GM23248 (cell line): Measurements from ENCODE around the gene STKLD1. TPM values are rescaled to one million over a fixed set of nuclear protein-coding genes. Genes with fewer than 3 reads are reported as not detected.

Source experiments
- DNase-seq: peaks from one replicate; pipeline ENCODE4 v3.0.0-alpha.2; 2015
- H2AFZ ChIP-seq: fragments of 200-600 bp; sonication (generic); 2 replicates; pipeline ENCODE4 v1.6.1; 2016; ENCODE audit warnings: antibody characterized with exemption
- H3F3A ChIP-seq: fragments of 200-600 bp; sonication (generic); 2 replicates; pipeline ENCODE4 v1.6.1; 2016; ENCODE audit warnings: mild to moderate bottlenecking, antibody characterized with exemption, mixed run types; ENCODE audit not compliant: insufficient read depth
- H3K27ac ChIP-seq: fragments of 200-600 bp; sonication (generic); 2 replicates; pipeline ENCODE4 v1.5.1; 2016; ENCODE audit warnings: mild to moderate bottlenecking
- H3K27me3 ChIP-seq: fragments of 200-600 bp; sonication (generic); replicated peaks from 2 replicates; pipeline ENCODE4 v1.6.1; 2016; ENCODE audit warnings: mild to moderate bottlenecking; ENCODE audit not compliant: insufficient read depth
- H3K36me3 ChIP-seq: fragments of 200-600 bp; sonication (generic); 2 replicates; pipeline ENCODE4 v1.6.1; 2016; ENCODE audit warnings: low read depth, mild to moderate bottlenecking
- H3K4me1 ChIP-seq: fragments of 200-600 bp; sonication (generic); 2 replicates; pipeline ENCODE4 v1.6.1; 2016; ENCODE audit warnings: mild to moderate bottlenecking; ENCODE audit not compliant: insufficient read depth
- H3K4me2 ChIP-seq: fragments of 200-600 bp; sonication (generic); one replicate; pipeline ENCODE4 v1.6.1; 2016; ENCODE audit warnings: mild to moderate bottlenecking; ENCODE audit not compliant: unreplicated experiment
- H3K4me3 ChIP-seq: fragments of 200-600 bp; sonication (generic); 2 replicates; pipeline ENCODE4 v1.5.1; 2016; ENCODE audit warnings: mild to moderate bottlenecking
- H3K79me2 ChIP-seq: fragments of 200-600 bp; sonication (generic); 2 replicates; pipeline ENCODE4 v1.6.1; 2016; ENCODE audit warnings: mild to moderate bottlenecking; ENCODE audit not compliant: insufficient read depth
- H3K9ac ChIP-seq: fragments of 200-600 bp; sonication (generic); 2 replicates; pipeline ENCODE4 v1.6.1; 2016; ENCODE audit warnings: mild to moderate bottlenecking
- H3K9me2 ChIP-seq: fragments of 200-600 bp; sonication (generic); 2 replicates; pipeline ENCODE4 v1.6.1; 2016; ENCODE audit warnings: mixed run types, mild to moderate bottlenecking, moderate library complexity; ENCODE audit not compliant: insufficient read depth
- H3K9me3 ChIP-seq: fragments of 200-600 bp; sonication (generic); one replicate; pipeline ENCODE4 v1.6.1; 2017; ENCODE audit warnings: low read depth
- H4K20me1 ChIP-seq: fragments of 200-600 bp; sonication (generic); 2 replicates; pipeline ENCODE4 v1.6.0; 2016; ENCODE audit not compliant: insufficient read depth
- EZH2 ChIP-seq: fragments of 200-600 bp; sonication (generic); IDR thresholded peaks from 2 replicates; pipeline ENCODE4 v1.6.1; 2018; ENCODE audit warnings: antibody characterized with exemption, mild to moderate bottlenecking; ENCODE audit not compliant: insufficient read depth, poor library complexity, severe bottlenecking
- EZH2phosphoT487 ChIP-seq: fragments of 200-600 bp; sonication (generic); IDR thresholded peaks from 2 replicates; pipeline ENCODE4 v1.6.1; 2018; ENCODE audit warnings: antibody characterized with exemption, moderate library complexity, mild to moderate bottlenecking, low read depth; ENCODE audit not compliant: insufficient read depth
- WGBS, 2 experiments: methylation state at CpG; one replicate each; pipeline ENCODE4 v1.1.6; 2015 to 2017; ENCODE audit warnings: low lambda C conversion rate in 2 of 2, low coverage in 1 of 2; ENCODE audit errors: missing lambda C conversion rate in 2 of 2; 5-methylcytosine and 5-hydroxymethylcytosine counted together
- in situ Hi-C: fragments of 300-500 bp; cut with MboI; formaldehyde crosslinking; loops from 2 replicates; pipeline ENCODE4 v1.15.0; 2020
- polyA plus RNA-seq: library from polyadenylated mRNA; unstranded; fragments of >200 nt; fragmentation: Nextera tagmentation; extraction: Ambion mirVana; gene quantifications from 2 replicates; pipeline ENCODE4 v1.2.1, GENCODE V29; 2016
- total RNA-seq: library from RNA; depleted of rRNA; stranded (reverse); fragments of >200 nt; shearing (Covaris generic); gene quantifications from 2 replicates; pipeline ENCODE4 v1.2.3, GENCODE V29; 2014

STKLD1 gene
- total and polyA plus RNA-seq, 2 experiments from 2014 or later: 0.32 to 0.38 TPM

DNA sequence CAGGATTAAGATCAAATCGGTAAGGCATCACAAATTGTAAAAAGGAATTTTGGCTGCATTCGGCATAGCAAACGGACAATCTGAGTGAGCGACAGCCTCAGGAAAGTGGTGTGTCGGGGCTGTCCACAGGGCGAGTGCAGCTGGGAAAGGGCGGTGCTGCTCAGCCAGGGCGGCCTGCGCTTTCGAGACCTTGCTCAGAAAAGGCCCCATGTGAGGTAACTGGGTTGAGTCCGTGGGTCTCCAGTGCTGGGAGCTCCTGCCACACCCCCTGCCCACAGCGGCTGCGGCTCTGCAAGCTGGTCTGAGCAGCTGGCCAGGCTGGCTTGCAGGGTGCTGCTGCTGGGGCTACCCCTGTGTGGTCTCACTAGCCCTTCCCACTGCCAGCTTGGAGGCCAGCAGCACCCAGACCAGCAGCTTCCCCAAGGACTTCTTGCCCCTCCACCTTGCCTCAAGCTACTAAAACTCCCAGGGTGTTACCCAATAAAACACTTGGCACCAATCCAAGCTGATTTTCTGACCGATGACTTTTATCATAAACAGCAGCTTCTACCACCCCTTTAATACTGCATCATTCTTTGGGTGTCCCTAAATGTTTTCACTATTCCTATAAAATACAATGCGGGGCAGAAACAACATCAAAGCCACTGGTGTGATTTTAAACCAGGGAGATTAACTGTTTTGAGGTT lies 13.7 kb upstream of the STKLD1 start:
- H3K4me3 ChIP-seq: no peak overlapping the region
- H3K36me3 ChIP-seq: peaks cover 58% of the 10 kb centered on the region
- H3K79me2 ChIP-seq: peaks cover 88% of the 10 kb centered on the region
- peaks cover 16% of the 10 kb centered on the region; the same call in 1 of the 2 replicates for H4K20me1 ChIP-seq
- H3K9ac ChIP-seq: no peak overlapping the region
- DNase-seq: no peak
- H3F3A ChIP-seq: peaks cover 49% of the 10 kb centered on the region
- H3K9me3 ChIP-seq: no peaks in the 10 kb centered on the region
- no peaks in the 10 kb centered on the region for H3K4me1 ChIP-seq
- in situ Hi-C loops: no loop called here
- H3K4me2 ChIP-seq: no peak overlapping the region
- 83 to 85% methylated on average over 14 to 15 of the region's 15 CpGs for WGBS, 2 experiments
- TF ChIP-seq EZH2phosphoT487 (no peak), EZH2 (no peak)
- H3K27ac ChIP-seq: no peak overlapping the region
- no peaks in the 10 kb centered on the region for H3K27me3 ChIP-seq
- no peaks in the 10 kb centered on the region for H3K9me2 ChIP-seq
- H2AFZ ChIP-seq: no peak overlapping the region

DNA sequence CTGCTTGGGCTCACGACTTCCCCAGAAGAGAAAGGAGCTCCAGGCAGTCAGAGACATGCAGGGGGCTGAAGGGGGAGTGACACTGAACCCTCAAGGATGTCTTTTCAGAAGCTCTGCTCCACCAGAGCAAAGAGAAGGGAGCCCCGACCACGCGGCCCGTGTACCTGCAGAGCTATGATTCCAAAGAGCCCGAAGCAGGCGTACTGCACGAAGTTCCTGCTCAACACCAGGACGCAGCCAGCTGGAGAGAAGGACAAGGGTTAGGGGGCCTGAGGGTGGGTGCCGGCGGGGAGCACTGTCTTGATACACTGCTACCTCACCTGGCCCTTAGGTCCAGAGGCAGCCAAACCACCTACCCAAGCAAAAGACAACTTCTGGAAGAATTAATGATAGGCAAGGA lies 9.7 kb upstream of the STKLD1 start:
- Histone ChIP-seq H3K9me3 (no peaks in the 10 kb centered on the region), H3F3A (peaks cover 38% of the 10 kb centered on the region), H3K4me1 (peaks cover 30% of the 10 kb centered on the region), H3K79me2 (peaks cover 100% of the 10 kb centered on the region), H4K20me1 (peaks cover 55% of the 10 kb centered on the region), H3K4me3 (no peak overlapping the region), H3K9ac (no peak overlapping the region), H3K27ac (no peak overlapping the region), H3K9me2 (no peaks in the 10 kb centered on the region), H3K27me3 (no peaks in the 10 kb centered on the region), H3K36me3 (peaks cover 55% of the 10 kb centered on the region), H2AFZ (no peak overlapping the region), H3K4me2 (no peak overlapping the region)
- TF ChIP-seq EZH2phosphoT487: no peak
- no peak for TF ChIP-seq EZH2
- DNase-seq: no peak
- in situ Hi-C loops: no loop called here
- 97 to 98% methylated on average over 11 of the region's 11 CpGs for WGBS, 2 experiments

DNA sequence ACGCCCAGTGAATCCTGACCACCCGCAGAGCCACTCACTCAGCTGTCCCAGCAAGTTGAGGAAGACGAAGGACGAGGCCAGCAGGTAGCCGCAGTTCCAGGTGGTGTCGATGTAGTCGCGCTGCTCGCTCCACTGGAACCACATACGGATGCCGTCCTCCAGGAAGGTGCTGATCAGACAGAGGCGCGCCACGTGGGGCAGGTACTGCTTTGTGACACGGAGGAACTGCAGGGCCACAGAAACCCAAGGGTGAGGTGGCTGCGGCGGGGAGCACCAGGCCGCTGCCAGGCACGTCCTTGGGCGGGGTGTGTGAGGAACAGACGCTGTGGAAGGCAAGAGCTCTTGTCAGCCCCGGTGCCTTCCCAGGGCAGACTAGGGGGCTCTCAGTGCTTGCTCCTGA lies 8.9 kb upstream of the STKLD1 start:
- TF ChIP-seq EZH2phosphoT487 (no peak), EZH2 (no peak)
- DNase-seq: no peak
- Histone ChIP-seq H3K79me2 (peaks cover 100% of the 10 kb centered on the region), H3F3A (peaks cover 33% of the 10 kb centered on the region), H2AFZ (no peak overlapping the region), H3K4me2 (no peak overlapping the region), H3K27ac (no peak overlapping the region), H3K4me1 (peaks cover 38% of the 10 kb centered on the region), H3K9ac (no peak overlapping the region), H4K20me1 (peaks cover 62% of the 10 kb centered on the region), H3K4me3 (no peak overlapping the region), H3K27me3 (no peaks in the 10 kb centered on the region), H3K9me2 (no peaks in the 10 kb centered on the region), H3K36me3 (peaks cover 48% of the 10 kb centered on the region), H3K9me3 (no peaks in the 10 kb centered on the region)
- in situ Hi-C loops: no loop called here
- WGBS, 2 experiments: 88 to 91% methylated on average over 22 of the region's 22 CpGs

DNA sequence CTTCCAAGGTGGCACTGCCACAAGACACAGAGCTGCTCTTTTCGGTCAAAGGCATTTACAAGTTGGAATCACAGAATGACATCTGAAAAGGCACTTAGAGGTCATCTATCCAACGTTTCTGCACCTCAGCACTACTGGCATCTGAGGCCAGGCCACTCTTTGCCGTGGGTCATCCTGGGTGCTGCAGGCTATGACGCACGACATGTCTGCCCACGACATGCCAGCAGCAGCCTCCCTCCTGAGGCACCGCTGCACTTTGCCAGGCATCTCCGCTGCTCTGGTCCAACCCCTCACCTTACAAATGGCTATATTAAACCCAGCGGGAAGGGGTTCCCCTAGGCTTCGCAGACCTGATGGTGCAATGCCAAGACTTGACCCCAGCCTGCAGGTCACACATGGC lies 8.4 kb upstream of the STKLD1 start:
- in situ Hi-C loops: no loop called here

More for the DNA sequence above, 8.4 kb upstream of the STKLD1 start:
- Histone ChIP-seq H3K79me2 (peaks cover 100% of the 10 kb centered on the region), H3K4me1 (peaks cover 43% of the 10 kb centered on the region), H3K9ac (peak overlapping the region; percentile 28; the same call in 1 of the 2 replicates), H3K4me3 (no peak overlapping the region), H4K20me1 (peaks cover 66% of the 10 kb centered on the region), H3K9me2 (no peaks in the 10 kb centered on the region), H3K9me3 (no peaks in the 10 kb centered on the region), H3K27ac (0 out of 2 replicates have a peak overlapping the region, but pooled peaks have one; percentile 0), H3K36me3 (peaks cover 44% of the 10 kb centered on the region), H3K4me2 (no peak overlapping the region), H2AFZ (no peak overlapping the region), H3F3A (peaks cover 33% of the 10 kb centered on the region), H3K27me3 (no peaks in the 10 kb centered on the region)
- no peak for DNase-seq
- TF ChIP-seq EZH2 (no peak), EZH2phosphoT487 (no peak)
- WGBS, 2 experiments: 68 to 69% methylated on average over 10 of the region's 10 CpGs
